GM13977 (cell line): ENCODE measurements around the gene KCNK16.

Source experiments
- DNase-seq: peaks from one replicate; pipeline ENCODE4 v3.0.0; 2012; ENCODE audit warnings: low spot score
- CTCF ChIP-seq: IDR thresholded peaks from 2 replicates; pipeline ENCODE4 v1.5.1; 2012; ENCODE audit warnings: mild to moderate bottlenecking, control low read depth; ENCODE audit not compliant: insufficient read depth; ENCODE audit errors: extremely low read depth, missing control alignments
- in situ Hi-C: fragments of 300-500 bp; cut with MboI; formaldehyde crosslinking; loops from one replicate; pipeline ENCODE4 v1.12.0; 2022; ENCODE audit warnings: low sequenced_read_pairs, low pct_unique_long_range_greater_than_20kb, mixed read lengths, inconsistent platforms; ENCODE audit not compliant: unreplicated experiment

KCNK16 gene

GRCh38 chr6:39282774-39283173 is 39.7 kb downstream of the KCNK16 start:
- DNase-seq: no peak
- no peak for TF ChIP-seq CTCF
- in situ Hi-C loops: no loop called here

DNA sequence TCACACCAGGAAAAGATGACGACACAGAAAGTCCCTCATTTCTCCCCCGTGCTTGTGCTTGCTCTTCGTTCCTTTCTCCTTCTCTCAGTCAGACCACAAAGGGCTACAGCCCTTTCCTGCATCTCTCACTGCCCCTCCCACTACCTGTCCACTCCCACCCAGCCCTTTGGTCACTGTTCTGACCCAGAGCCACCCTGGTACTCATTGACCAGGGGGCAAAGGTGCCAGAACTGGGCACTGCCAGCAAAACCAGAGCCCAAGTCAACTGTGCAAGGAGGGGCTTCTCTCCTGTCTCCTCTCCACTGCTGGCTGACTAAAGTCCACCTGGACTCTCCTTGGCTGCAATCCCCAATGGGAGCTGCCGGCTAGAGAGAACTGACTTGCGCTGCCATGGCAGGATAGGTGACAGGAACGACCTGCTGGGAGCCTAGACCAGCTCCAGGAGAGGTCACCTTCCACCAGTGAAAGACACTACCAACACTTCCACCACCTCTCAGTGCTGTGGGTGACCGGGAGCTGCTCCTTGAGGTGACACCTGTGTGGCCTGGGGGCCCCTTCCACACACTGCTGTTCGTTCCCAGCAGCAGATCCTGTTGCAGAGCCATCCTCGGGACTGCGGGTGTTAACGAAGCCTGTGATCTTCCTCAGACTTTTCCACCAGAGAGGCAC is 41.1 kb downstream of the KCNK16 start:
- in situ Hi-C loops: no loop called here

DNA sequence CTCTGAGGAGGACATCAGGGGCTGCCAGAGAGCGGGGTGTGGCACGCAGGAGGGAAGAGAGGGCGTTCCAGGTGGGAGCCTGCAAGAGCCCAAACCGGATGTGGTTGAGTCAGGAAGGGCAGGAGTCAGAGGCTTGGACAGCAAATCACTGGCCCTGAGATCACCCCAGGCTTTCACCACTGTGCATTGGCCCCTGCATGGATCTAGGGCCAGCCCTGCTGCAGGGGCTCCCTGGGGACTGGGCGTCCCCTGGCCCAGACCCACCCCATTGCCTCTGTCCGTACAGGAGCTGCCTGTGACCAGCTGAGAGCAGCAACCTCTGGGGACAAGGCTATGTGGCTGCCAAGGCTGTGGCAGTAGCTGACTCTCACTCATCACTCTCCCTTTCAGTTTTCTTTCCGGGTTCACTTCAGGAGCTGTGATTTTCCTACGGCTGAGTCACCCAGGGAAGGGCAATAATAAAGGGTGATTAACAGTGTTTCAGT is 42.2 kb downstream of the KCNK16 start:
- in situ Hi-C loops: no loop called here
- no peak for TF ChIP-seq CTCF
- no peak for DNase-seq

More for the DNA sequence above, 41.1 kb downstream of the KCNK16 start:
- TF ChIP-seq CTCF: no peak
- no peak for DNase-seq

- DNase-seq: no peak
- in situ Hi-C loops: no loop called here
- TF ChIP-seq CTCF: no peak
Measured at GRCh38 chr6:39279539-39279938, 43.0 kb downstream of the KCNK16 start.

GRCh38 chr6:39276379-39276995 is 46.0 kb downstream of the KCNK16 start:
- no peak for TF ChIP-seq CTCF
- in situ Hi-C loops: no loop called here
- DNase-seq: no peak

DNA sequence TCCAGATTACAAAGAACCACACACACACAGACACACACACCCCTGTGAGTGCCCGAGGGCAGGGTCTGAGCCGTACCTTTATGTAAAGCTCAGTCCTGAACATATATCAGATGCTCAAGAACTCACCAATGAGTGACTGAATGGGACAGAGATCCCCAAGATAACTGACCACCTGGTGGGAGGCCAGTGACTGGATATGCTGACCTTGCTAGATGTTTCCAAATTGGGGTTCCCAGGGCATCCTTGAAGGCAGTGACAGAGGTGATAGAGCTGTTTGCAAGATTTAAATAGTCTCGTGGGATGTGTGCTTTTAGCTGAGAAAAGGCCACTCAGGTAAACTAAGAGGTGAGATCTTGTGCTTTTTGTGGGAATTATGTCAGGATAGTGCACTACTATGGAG is 47.6 kb downstream of the KCNK16 start:
- in situ Hi-C loops: no loop called here
- TF ChIP-seq CTCF: no peak
- DNase-seq: no peak
